Measurements from ENCODE around the gene BOD1L2.

The BOD1L2 gene

DNA sequence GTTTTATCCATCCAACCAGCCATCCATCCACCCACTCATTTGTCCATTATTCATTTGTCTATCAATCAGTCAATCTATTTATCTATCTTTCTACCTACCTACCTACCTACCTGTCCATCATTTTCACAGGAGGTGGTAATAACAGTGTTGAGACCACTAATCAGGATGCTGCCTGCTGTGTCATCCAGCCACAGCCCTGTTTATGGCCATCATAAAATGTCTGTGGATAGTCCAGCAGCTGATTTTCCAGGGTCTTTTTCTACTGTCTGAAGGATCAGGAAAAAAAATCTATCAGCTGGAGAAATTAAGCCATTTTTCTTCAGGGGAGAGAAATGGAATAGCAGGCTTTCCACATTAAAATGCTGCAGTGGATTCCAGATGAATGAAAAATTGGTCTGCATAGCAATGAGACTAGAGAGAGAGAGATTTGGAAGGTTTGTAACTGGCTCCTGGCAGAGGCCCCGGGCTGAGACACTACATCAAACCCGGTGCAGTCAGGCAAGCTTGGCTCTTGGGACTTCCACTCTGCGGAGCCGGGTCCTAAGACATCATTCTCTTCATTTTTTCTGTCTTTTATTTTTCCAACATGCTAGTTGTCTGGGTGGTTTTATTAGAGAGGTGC, 33.0 kb upstream of the BOD1L2 start:
- no peak for DNase-seq (ENCODE audit: low read depth in 1 of 2, low spot score in 1 of 2)
- Histone ChIP-seq H3K27ac (replicated peaks) (no peak overlapping the region), H3K4me3 (replicated peaks; ENCODE audit: insufficient read depth, low read length) (no peak overlapping the region), H3K27me3 (ENCODE audit: insufficient read depth, poor library complexity, severe bottlenecking) (peaks cover 3% of the 10 kb centered on the region)
- TF ChIP-seq SPI1 (IDR thresholded peaks at IDR 0.05; ENCODE audit: borderline replicate concordance, low read depth) (no peak), POLR2AphosphoS5 (IDR thresholded peaks at IDR 0.05; ENCODE audit: low read depth) (no peak)

DNA sequence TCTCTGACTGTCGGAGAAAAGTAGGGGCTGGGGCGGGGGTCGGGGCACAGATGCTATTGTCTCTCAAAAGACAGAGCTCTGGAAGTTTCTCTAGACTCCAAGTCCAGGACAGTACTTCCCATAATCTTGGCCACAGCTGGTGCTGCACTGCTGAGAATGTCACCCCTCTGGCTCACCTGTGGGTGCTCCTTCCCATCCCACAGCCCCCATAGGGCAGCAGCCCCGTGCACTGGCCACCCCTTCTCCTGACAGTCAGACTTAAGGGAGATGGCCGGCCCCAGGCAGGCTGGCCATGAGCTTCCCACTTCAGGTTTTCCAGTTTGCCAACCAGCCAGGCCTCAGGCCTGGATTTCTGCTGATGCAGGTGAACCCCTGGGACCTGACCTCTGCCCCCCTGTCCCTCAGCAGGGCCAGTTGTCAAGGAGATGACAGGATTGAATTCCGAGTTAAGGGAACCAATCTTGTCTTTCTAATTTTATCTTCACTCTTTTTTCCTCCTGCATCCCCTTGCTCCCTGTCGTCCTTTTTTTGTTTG, 30.2 kb upstream of the BOD1L2 start:
- H3K27ac ChIP-seq (replicated peaks): no peak overlapping the region
- no peak for DNase-seq (ENCODE audit: low read depth in 1 of 2, low spot score in 1 of 2)
- TF ChIP-seq POLR2AphosphoS5 (IDR thresholded peaks at IDR 0.05; ENCODE audit: low read depth) (no peak), SPI1 (IDR thresholded peaks at IDR 0.05; ENCODE audit: borderline replicate concordance, low read depth) (no peak), GABPA (IDR thresholded peaks at IDR 0.05; ENCODE audit: low read depth) (no peak)
- TF ChIP-seq, protein P1, sequence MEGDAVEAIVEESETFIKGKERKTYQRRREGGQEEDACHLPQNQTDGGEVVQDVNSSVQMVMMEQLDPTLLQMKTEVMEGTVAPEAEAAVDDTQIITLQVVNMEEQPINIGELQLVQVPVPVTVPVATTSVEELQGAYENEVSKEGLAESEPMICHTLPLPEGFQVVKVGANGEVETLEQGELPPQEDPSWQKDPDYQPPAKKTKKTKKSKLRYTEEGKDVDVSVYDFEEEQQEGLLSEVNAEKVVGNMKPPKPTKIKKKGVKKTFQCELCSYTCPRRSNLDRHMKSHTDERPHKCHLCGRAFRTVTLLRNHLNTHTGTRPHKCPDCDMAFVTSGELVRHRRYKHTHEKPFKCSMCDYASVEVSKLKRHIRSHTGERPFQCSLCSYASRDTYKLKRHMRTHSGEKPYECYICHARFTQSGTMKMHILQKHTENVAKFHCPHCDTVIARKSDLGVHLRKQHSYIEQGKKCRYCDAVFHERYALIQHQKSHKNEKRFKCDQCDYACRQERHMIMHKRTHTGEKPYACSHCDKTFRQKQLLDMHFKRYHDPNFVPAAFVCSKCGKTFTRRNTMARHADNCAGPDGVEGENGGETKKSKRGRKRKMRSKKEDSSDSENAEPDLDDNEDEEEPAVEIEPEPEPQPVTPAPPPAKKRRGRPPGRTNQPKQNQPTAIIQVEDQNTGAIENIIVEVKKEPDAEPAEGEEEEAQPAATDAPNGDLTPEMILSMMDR (IDR thresholded peaks at IDR 0.05; ENCODE audit: insufficient read depth, low read length): no peak
- TF ChIP-seq, protein P2, sequence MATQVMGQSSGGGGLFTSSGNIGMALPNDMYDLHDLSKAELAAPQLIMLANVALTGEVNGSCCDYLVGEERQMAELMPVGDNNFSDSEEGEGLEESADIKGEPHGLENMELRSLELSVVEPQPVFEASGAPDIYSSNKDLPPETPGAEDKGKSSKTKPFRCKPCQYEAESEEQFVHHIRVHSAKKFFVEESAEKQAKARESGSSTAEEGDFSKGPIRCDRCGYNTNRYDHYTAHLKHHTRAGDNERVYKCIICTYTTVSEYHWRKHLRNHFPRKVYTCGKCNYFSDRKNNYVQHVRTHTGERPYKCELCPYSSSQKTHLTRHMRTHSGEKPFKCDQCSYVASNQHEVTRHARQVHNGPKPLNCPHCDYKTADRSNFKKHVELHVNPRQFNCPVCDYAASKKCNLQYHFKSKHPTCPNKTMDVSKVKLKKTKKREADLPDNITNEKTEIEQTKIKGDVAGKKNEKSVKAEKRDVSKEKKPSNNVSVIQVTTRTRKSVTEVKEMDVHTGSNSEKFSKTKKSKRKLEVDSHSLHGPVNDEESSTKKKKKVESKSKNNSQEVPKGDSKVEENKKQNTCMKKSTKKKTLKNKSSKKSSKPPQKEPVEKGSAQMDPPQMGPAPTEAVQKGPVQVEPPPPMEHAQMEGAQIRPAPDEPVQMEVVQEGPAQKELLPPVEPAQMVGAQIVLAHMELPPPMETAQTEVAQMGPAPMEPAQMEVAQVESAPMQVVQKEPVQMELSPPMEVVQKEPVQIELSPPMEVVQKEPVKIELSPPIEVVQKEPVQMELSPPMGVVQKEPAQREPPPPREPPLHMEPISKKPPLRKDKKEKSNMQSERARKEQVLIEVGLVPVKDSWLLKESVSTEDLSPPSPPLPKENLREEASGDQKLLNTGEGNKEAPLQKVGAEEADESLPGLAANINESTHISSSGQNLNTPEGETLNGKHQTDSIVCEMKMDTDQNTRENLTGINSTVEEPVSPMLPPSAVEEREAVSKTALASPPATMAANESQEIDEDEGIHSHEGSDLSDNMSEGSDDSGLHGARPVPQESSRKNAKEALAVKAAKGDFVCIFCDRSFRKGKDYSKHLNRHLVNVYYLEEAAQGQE (IDR thresholded peaks at IDR 0.05; ENCODE audit: insufficient replicate concordance, low read depth): no peak

DNA sequence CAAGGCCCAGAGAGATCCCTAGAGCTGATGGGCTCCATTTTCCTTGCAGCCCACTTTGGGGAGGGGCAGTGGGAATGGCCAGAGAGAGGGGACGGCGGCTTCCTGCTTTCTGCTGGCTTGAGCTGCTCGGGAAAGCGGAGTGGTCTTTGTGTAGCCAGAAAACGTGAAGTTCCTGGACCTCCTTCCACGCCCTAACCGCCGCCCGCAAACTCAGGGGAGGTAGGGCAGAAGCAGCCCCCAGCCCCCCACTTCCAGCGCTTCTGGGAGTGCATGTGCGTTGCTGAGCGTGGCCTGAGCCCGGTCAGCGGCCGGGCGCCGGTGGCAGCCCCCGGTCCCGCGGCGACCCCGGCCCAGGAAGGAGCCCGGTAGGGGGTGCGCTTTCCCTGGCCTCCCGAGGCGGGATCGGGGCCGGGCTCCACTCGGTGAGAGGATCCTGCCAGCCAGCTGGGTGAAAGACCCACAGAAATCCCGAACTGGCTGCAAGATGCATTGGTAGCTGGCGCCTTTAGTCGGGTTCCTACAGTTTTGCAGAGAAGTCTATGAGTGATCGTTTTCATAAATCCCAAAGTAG, 25.3 kb upstream of the BOD1L2 start:
- TF ChIP-seq, protein P2 (IDR thresholded peaks at IDR 0.05; ENCODE audit: insufficient replicate concordance, low read depth): no peak
- TF ChIP-seq SPI1 (IDR thresholded peaks at IDR 0.05; ENCODE audit: borderline replicate concordance, low read depth) (no peak), POLR2AphosphoS5 (IDR thresholded peaks at IDR 0.05; ENCODE audit: low read depth) (no peak), GABPA (IDR thresholded peaks at IDR 0.05; ENCODE audit: low read depth) (no peak)
- TF ChIP-seq, protein P1 (IDR thresholded peaks at IDR 0.05; ENCODE audit: insufficient read depth, low read length): no peak
- no peak overlapping the region for H3K4me3 ChIP-seq (replicated peaks; ENCODE audit: insufficient read depth, low read length)
- DNase-seq (ENCODE audit: low read depth in 1 of 2, low spot score in 1 of 2): no peak
- H3K27ac ChIP-seq (replicated peaks): no peak overlapping the region
- peaks cover 9% of the 10 kb centered on the region for H3K27me3 ChIP-seq (ENCODE audit: insufficient read depth, poor library complexity, severe bottlenecking)

More for the DNA sequence above, 30.2 kb upstream of the BOD1L2 start:
- Histone ChIP-seq H3K4me3 (replicated peaks; ENCODE audit: insufficient read depth, low read length) (no peak overlapping the region), H3K27me3 (ENCODE audit: insufficient read depth, poor library complexity, severe bottlenecking) (peaks cover 8% of the 10 kb centered on the region)

DNA sequence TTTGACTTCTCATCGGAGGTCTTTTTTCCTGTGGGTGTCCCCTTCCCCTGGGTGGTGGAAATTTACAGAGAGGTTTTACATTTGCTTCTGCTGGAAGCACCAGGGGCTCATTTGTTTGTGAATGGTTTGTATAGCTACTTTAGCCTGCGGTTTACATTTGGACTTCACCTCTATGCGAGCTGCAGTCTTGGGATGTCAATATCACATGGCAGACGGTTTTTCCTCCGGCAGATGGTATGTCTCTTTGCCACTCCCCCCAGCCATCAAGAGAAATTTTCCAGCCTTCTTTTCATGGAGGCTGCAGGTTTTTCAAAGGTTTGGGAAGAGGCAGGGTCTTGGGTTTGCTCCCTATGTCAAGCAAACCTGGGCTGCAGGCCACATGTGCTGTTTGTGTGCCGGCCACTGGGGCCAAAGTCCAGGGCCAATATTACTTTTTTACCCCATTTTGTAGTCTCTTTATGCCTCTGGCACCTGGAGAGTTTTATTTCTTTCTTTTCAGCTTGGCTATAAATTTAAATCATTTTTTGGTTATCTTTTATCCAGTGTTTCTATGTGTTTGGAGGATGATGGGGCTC, 23.9 kb upstream of the BOD1L2 start:
- Histone ChIP-seq H3K27me3 (ENCODE audit: insufficient read depth, poor library complexity, severe bottlenecking) (peaks cover 6% of the 10 kb centered on the region), H3K27ac (replicated peaks) (no peak overlapping the region), H3K4me3 (replicated peaks; ENCODE audit: insufficient read depth, low read length) (no peak overlapping the region)
- no peak for TF ChIP-seq GABPA (IDR thresholded peaks at IDR 0.05; ENCODE audit: low read depth)
- TF ChIP-seq, protein P2 (IDR thresholded peaks at IDR 0.05; ENCODE audit: insufficient replicate concordance, low read depth): no peak
- no peak for TF ChIP-seq SPI1 (IDR thresholded peaks at IDR 0.05; ENCODE audit: borderline replicate concordance, low read depth)
- no peak for TF ChIP-seq POLR2AphosphoS5 (IDR thresholded peaks at IDR 0.05; ENCODE audit: low read depth)
- TF ChIP-seq, protein P1 (IDR thresholded peaks at IDR 0.05; ENCODE audit: insufficient read depth, low read length): no peak
- no peak for DNase-seq (ENCODE audit: low read depth in 1 of 2, low spot score in 1 of 2)

All from HL-60 (cell line).